ENCODE measurements around the gene TNFRSF4.

Gene TNFRSF4

GRCh38 chr1:1207571-1207892 lies 6.4 kb downstream of the TNFRSF4 start:
- 0 out of 2 replicates have a peak, but pooled peaks cover 3% of the 10 kb centered on the region for H3F3A ChIP-seq (ENCODE audit: low read depth)
- H3K4me1 ChIP-seq (ENCODE audit: insufficient read depth, low read length, poor library complexity, severe bottlenecking): peaks cover 47% of the 10 kb centered on the region
- peak overlapping the region; percentile 69 for H3K4me3 ChIP-seq (ENCODE audit: low read length, poor library complexity, severe bottlenecking)
- no peaks in the 10 kb centered on the region for H3K27me3 ChIP-seq (ENCODE audit: insufficient read depth, low read length, poor library complexity, severe bottlenecking)
- peak overlapping the region; percentile 85 for H3K4me2 ChIP-seq (ENCODE audit: low read depth, low read length, poor library complexity, severe bottlenecking)
- no peaks in the 10 kb centered on the region for H4K20me1 ChIP-seq (ENCODE audit: insufficient read depth, low read length, poor library complexity, severe bottlenecking)
- no peak overlapping the region for H2AFZ ChIP-seq (ENCODE audit: low read length)
- H3K9me3 ChIP-seq (ENCODE audit: insufficient read depth, low read depth, low read length): no peaks in the 10 kb centered on the region
- peaks cover 20% of the 10 kb centered on the region; the same call in 1 of the 2 replicates for H3K79me2 ChIP-seq (ENCODE audit: insufficient read depth, low read length)
- no peaks in the 10 kb centered on the region for H3K36me3 ChIP-seq (ENCODE audit: insufficient read depth, low read length)
- no peaks in the 10 kb centered on the region for H3K9me2 ChIP-seq (replicated peaks; ENCODE audit: low read depth, low read length)
- H3K9ac ChIP-seq (ENCODE audit: low read depth, low read length, poor library complexity, severe bottlenecking): peak overlapping the region; percentile 71
- TF ChIP-seq EZH2phosphoT487 (IDR thresholded peaks at IDR 0.05; ENCODE audit: borderline replicate concordance) (no peak), CTCF (conservative IDR thresholded peaks at IDR 0.05; ENCODE audit: low read length) (no peak)

GRCh38 chr1:1206966-1207531 lies 6.9 kb downstream of the TNFRSF4 start:
- no peaks in the 10 kb centered on the region for H4K20me1 ChIP-seq (ENCODE audit: insufficient read depth, low read length, poor library complexity, severe bottlenecking)
- H3K36me3 ChIP-seq (ENCODE audit: insufficient read depth, low read length): no peaks in the 10 kb centered on the region
- 0 out of 2 replicates have a peak, but pooled peaks cover 3% of the 10 kb centered on the region for H3F3A ChIP-seq (ENCODE audit: low read depth)
- H2AFZ ChIP-seq (ENCODE audit: low read length): no peak overlapping the region
- no peaks in the 10 kb centered on the region for H3K27me3 ChIP-seq (ENCODE audit: insufficient read depth, low read length, poor library complexity, severe bottlenecking)
- H3K4me3 ChIP-seq (ENCODE audit: low read length, poor library complexity, severe bottlenecking): peak overlapping the region; percentile 49
- H3K9me2 ChIP-seq (replicated peaks; ENCODE audit: low read depth, low read length): no peaks in the 10 kb centered on the region
- peaks cover 47% of the 10 kb centered on the region for H3K4me1 ChIP-seq (ENCODE audit: insufficient read depth, low read length, poor library complexity, severe bottlenecking)
- peaks cover 18% of the 10 kb centered on the region; the same call in 1 of the 2 replicates for H3K79me2 ChIP-seq (ENCODE audit: insufficient read depth, low read length)
- no peaks in the 10 kb centered on the region for H3K9me3 ChIP-seq (ENCODE audit: insufficient read depth, low read depth, low read length)
- H3K9ac ChIP-seq (ENCODE audit: low read depth, low read length, poor library complexity, severe bottlenecking): peak overlapping the region; percentile 71
- H3K4me2 ChIP-seq (ENCODE audit: low read depth, low read length, poor library complexity, severe bottlenecking): peak overlapping the region; percentile 85
- TF ChIP-seq EZH2phosphoT487 (IDR thresholded peaks at IDR 0.05; ENCODE audit: borderline replicate concordance): no peak
- TF ChIP-seq CTCF (conservative IDR thresholded peaks at IDR 0.05; ENCODE audit: low read length): no peak; the same call in 1 of the 2 replicates

GRCh38 chr1:1206376-1206965 lies 7.5 kb downstream of the TNFRSF4 start, which contains the start of gene TNFRSF18:
TNFRSF18 (minus strand) TSS chr1:1206592; CDS start chr1:1206571, 21 bp downstream.
- H3K4me2 ChIP-seq (ENCODE audit: low read depth, low read length, poor library complexity, severe bottlenecking): peak within 1 kb of the TSS; percentile 85
- peak within 1 kb of the TSS; percentile 49 for H3K4me3 ChIP-seq (ENCODE audit: low read length, poor library complexity, severe bottlenecking)
- H3K9me2 ChIP-seq (replicated peaks; ENCODE audit: low read depth, low read length): no peaks in the 10 kb centered on the region
- no peak for TF ChIP-seq CTCF (conservative IDR thresholded peaks at IDR 0.05; ENCODE audit: low read length)
- no peak for TF ChIP-seq EZH2phosphoT487 (IDR thresholded peaks at IDR 0.05; ENCODE audit: borderline replicate concordance)
- H3K9me3 ChIP-seq (ENCODE audit: insufficient read depth, low read depth, low read length): no peaks in the 10 kb centered on the region
- peaks cover 47% of the 10 kb centered on the region for H3K4me1 ChIP-seq (ENCODE audit: insufficient read depth, low read length, poor library complexity, severe bottlenecking)
- H3F3A ChIP-seq (ENCODE audit: low read depth): 0 out of 2 replicates have a peak, but pooled peaks cover 3% of the 10 kb centered on the region
- H3K27me3 ChIP-seq (ENCODE audit: insufficient read depth, low read length, poor library complexity, severe bottlenecking): no peaks in the 10 kb centered on the region
- peak within 1 kb of the TSS; percentile 71 for H3K9ac ChIP-seq (ENCODE audit: low read depth, low read length, poor library complexity, severe bottlenecking)
- peaks cover 13% of the 10 kb centered on the region; the same call in 1 of the 2 replicates for H3K79me2 ChIP-seq (ENCODE audit: insufficient read depth, low read length)
- no peaks in the 10 kb centered on the region for H4K20me1 ChIP-seq (ENCODE audit: insufficient read depth, low read length, poor library complexity, severe bottlenecking)
- no peak within 1 kb of the TSS for H2AFZ ChIP-seq (ENCODE audit: low read length)
- H3K36me3 ChIP-seq (ENCODE audit: insufficient read depth, low read length): no peaks in the 10 kb centered on the region

Data from Loucy (cell line).